Hematopoietic multipotent progenitor cell treated with erythropoietin and hydrocortisone succinate and interleukin-3 and kit ligand, for 4 days (in vitro differentiated cells): ENCODE results near the gene RNF44.
"Not testable (repeated sequence)": the region's sequence is repeated elsewhere in the genome, so short reads cannot be mapped to it uniquely, and the experiment has no call there.

Experiments
- DNase-seq: peaks from one replicate; pipeline ENCODE4 v3.0.0-alpha.2; 2015

RNF44 gene

DNA sequence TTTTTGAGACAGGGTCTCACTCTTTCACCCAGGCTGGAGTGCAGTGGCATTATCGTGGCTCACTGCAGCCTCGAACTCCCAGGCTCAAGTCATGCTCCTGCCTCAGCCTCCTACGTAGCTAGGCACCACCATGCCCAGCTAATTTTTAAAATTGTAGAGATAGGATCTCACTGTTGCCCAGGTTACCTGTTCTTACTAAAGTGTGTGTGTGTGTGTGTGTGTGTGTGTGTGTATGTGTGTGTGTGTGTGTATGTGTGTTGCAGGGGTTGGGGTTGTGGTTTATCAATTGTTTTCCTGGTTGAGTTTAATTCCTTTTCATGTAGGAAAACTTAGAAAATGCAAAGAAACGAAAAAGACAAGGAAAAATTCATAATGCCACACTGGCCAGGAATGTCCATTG lies 21.8 kb downstream of the RNF44 start:
- no peak for DNase-seq

DNA sequence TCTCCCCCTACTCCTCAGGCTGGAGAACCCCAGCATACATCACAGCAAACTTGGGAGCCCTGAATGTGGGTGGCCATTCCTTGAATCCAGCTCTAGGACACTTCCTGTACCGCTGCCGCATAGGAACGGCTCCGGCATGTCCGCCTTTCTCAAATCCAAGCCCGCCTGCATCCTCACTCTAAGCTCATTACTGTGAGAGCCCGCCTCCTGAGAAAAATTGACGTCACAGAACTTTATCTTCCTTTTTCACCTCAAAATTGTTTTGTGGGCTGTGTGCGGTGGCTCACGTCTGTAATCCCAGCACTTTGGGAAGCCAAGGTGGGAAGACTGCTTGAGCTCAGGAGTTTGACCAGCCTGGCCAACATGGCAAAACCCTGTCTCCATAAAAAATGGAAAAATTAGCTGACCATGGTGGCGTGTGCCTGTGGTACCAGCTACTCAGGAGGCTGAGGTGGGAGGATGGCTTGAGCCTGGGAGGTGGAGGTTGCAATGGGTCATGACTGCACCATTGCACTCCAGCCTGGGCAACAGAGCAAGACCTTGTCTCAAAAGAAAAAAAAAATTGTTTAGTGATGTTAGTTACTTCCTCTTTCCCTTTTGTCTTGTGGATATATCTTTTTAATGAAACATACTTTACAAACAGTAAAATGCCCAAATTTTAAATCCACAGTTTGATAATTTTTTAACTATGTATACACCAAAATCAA lies 22.8 kb downstream of the RNF44 start:
- peak; percentile 30 for DNase-seq

DNA sequence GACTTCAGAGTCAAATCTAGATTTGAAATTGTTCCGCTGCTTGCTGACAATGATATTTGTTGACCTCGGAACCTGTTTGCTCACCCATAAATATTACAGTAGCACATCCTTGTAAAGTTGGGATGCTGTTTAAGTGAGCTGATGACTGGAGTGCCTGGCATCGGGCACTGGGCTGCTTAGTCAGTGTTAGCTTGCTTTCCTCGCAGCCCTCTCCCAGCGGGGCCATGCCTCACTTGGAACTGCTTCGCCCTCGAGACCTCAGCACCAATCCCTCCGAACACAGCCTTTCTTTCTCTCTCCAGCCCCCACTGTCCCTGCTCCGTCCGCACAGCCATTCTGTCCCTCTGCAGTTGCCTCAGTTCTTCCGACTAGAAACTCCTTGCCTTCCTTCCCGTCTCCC lies 23.4 kb downstream of the RNF44 start:
- DNase-seq, result no peak

DNA sequence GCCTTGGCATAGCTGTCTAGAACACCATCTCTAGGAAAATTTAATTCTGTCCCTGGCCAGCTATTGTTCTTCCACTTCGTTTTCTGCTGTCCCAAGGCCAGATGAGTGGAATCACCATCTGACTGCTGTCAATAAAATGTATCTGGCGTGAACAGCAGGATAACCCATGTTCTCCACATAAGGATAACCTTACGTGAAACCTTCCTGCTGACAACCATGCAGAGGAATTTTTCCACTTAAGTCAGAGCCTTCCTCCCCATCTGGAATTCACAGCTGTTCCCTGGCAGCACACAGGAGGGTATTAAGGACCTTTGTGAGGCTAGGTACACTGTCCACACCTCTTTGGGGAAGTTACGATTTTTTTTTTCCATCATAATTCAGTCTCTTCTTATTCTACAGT lies 28.6 kb downstream of the RNF44 start:
- no peak for DNase-seq

DNA sequence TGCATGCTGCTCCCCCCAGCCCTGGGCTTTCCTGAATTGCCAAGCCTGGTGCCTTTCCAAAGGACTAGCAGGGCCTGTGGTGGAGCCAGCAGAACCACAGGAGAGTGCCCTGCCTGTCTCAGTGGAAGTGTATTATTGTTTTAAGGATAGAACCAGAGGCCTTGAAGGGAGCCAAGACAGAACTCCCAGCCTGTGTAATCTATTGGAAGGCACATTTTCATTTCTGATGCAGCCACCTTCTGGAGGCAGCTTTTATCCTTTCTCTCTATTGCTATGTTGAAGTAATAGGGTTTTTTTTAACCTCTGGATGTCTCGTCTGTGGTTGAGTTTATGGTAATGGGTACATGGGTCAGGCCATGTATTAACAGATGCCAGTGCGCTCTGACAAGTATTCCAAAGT lies 29.3 kb downstream of the RNF44 start:
- DNase-seq, result no peak

DNA sequence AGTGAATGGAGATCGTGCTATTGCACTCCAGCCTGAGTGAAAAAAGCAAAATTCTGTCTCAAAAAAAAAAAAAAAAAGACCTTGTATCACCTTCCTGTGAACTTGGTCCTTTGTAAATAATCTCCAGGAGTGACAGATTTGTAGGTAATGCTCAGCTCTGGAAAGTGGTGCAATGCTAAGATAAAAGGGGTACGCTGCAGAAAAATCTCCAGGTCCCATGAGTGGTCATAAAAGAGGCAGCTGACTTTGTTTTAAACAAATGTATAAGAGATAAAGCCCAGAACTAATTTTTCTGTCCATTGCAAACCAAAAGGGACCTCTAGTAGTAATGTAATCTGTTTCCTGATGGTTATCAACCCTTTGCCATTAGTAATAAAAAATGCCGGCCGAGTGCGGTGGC lies 33.7 kb downstream of the RNF44 start:
- DNase-seq, result no peak

DNA sequence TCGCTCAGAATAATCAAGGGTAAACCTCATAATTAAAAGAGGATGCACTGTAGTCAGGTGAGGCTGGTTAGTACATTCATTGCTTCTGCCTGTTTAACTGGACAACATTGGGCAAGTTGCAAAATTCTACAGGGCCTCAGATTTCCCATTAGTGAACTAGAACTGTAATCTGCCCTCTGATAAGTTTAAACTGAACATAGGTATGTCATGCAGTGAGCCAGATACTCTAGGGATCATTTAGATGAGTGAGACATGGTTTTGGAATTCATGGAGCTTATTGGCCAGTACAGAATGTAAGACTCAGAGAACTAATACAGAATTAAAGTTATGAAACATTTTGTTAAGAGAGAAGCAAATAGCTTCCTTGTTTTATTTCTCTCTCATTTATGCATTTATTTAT lies 35.9 kb downstream of the RNF44 start:
- no peak for DNase-seq

DNA sequence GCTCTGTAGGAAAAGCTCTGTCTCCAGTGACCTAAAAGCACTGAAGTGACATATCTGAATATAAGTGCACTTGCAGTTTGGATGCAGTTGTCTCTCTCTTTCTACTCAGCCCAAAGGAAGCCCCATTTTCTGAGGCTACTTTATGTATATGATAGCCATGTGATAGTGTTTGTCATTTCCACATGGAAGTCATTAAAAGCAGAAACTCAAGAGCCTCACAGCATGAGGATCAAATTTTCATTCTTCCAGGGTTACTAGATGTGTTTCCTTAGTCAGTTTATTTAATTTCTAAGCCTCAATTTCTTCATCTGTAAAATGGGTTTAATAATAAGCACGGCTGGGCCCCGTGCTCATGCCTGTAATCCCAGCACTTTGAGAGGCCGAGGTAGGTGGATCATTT lies 36.7 kb downstream of the RNF44 start:
- no peak for DNase-seq

DNA sequence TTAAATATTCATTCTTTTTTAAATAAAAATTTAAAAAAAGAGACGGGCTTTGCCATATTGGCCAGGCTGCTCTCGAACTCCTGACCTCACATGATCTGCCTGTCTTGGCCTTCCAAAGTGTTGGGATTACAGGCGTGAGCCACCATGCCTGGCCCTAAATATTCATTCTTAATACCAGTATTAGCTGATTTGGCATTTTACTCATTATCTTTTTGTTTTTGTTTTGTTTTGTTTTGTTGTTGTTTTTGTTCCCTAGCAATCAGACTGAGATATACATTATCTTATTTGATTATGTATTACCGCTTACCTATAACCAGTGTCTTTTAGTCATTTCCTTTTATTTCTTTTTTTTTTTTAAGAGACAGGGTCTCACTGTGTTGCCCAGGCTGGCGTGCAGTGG lies 37.9 kb downstream of the RNF44 start:
- no peak for DNase-seq

DNA sequence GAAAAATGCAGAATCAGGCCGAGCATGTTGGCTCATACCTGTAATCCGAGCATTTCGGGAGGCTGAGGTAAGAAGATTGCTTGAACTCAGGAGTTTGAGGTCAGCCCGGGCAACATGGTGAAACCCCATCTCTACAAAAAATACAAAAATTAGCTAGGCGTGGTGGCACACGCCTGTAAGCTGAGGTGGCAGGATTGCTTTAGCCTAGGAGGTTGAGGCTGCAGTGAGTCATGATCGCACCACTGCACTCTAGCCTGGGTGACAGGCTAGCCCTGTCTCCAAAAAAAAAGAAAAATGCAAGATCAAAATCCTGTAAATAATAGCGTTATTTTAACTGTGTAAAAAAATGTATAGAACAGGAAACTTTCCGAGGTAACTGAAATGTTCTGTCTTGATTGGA lies 39.4 kb downstream of the RNF44 start:
- no peak for DNase-seq

DNA sequence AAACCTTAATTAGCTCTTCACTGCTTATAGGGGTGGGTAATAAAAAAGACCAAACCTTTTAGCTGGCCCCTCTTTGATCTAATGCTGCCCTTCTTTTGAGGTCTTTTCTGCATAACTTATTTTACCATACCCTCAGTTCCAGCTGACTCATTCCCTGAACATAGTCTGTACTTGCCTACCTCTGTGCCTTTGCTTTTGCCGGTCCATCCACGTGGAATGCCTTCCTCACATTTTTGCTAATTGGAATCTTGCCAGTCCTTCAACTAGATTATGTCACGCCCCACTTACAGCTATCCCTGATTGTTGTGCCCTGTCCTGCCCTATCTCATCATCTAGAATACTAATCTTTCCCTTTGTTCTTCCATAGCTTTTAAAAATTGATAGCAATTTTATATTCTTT lies 44.8 kb downstream of the RNF44 start:
- DNase-seq, result no peak

DNA sequence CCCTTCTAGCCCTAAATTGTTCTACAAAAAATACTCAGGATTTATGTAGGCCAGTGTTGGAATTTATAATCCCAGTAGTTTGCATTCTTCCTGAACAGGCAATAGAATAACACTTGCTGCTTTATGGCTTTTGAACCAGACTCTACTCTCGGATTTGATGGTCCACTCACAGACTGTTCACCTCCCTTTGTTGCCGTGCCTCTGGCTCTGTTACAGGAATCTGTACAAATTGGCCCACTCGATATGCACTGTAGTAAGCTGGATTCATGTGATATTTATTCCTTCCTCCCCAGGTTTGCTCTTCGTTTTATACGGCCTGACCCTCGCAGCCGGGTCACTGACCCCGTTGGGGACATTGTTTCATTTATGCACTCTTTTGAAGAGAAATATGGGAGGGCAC lies 45.3 kb downstream of the RNF44 start:
- DNase-seq, result no peak

DNA sequence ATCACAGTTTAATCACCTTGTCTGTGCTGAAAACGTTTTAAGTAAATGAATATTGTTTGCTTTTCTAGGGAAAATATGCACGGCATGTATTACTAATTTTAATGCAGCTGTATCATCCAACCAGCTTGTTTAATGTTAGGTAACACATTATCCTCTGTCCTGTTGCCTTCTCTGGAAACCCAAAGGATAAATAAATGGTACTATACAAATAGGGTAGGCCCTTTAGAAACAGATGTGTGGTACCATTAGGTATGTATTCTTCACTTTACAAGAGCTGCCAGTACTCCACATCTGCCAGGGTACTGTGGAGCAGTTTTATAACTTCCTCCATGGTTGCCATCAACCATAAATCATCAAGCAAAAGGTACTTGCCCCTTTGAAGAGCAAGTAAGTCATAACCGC lies 46.1 kb downstream of the RNF44 start:
- peak; percentile 25 for DNase-seq

DNA sequence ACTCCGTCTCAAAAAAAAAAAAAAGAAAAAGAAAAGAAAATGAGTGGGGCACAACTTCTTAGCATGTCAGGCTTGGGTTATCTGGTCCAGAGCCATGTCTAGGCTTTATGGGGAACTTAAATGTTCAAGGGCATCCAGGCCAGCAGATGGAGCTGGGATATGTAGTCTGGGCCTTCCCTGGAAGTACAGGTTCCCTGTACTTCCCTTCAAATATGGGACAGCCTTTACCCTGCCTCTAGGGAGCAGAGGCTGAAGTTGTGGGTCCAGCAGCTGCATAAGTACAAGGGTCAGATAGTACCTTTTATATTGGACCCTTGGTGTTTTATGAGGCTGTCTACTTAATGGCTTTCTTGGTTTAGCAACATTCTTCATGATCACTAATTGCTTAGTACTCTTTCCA lies 46.9 kb downstream of the RNF44 start:
- no peak for DNase-seq

DNA sequence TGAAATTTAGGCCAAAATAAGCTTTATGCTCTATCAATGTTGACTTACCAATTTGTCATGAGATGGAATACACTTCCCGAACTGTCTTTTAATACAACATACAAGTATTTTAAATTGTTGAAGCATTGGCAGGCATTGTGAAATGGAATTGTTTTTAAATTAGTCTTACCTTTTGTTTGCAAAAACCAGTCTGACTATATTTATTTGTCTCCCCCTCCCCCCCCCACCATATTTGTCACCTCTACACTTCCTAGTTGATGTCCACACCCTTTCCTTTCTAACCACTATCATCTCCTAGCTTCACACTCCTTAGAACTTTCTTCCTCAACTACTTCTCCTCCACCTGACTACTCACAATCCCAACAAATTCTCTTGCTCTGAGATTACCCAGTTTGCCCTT lies 48.1 kb downstream of the RNF44 start:
- no peak for DNase-seq

DNA sequence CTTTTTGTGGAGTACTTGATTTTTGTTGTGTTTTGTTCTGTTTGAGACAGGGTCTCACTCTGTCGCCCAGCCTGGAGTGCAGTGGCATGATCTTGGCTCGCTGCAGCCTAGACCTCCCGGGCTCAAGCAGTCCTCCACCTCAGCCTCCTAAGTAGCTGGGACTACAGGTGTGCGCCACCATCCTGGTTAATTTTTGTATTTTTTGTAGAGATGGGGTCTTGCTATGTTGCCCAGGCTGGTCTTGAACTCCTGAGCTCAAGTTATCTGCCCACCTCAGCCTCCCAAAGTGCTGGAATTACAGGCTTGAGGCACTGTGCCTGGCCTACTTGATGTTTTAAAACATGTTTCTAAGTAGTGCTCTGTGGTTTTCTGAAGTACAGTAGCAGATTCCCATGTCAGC lies 50.0 kb downstream of the RNF44 start:
- not testable (repeated sequence) for DNase-seq

DNA sequence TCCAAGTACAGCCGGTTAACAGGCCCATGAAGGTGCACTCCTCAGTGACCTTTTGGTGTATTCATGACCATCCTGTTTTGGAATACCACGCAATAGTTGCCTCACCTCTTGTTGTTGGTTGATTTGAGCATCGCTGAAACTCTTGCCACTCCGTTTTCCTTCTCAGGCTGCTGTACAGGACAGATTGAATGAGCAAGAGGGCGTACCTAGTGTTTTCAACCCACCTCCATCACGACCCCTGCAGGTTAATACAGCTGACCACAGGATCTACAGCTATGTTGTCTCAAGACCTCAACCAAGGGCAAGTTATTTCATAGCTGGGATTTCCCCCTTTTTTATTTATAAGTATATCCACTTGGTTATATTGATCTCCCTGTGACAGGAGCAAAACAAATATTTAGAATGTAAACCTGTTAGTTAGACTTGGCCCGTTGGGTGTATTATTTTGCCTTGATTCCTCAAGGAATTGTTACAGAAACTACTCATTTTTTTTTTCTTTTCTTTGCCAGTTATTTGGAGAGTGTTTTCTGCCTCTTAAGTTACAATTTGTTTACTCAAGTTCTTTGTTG lies 50.9 kb downstream of the RNF44 start:
- no peak for DNase-seq

DNA sequence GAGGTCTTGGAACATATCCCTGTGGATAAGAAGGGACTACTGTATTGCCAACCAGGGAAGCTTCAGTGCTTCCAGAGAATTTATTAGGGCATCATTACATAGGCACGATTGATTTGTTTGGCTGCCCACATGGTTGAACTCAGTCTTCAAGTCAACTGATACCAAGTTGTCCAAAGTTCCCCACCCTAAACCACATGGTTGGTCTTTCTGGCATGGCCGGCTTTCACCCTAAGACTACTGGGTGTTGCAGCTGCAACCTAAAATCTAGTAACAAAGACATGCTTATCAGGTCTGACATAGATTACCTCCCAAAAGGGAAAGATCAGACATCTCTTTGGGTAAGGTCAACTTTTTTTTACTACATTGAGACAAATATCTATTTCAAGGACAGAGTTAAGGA lies 52.0 kb downstream of the RNF44 start:
- peak; percentile 56 for DNase-seq

DNA sequence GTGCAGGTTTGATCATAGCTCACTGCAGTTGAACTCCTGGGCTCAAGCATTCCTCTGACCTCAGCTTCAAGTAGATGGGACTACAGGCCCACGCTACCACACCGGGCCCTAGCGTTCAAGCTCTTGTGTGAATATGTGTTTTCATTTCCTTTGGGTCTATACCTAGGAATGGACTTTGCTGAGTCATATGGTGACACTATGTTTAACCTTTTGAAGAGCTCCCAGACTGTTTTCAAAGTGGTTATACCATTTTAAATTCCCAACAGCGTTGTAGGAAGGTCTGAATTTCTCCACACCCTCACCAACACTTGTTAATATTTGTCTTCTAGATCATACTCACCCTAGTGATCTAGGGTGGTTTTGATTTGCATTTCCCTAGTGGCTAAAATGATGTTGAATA lies 55.5 kb downstream of the RNF44 start:
- DNase-seq, result no peak
